ENCODE results near the gene NKX2-1. TPM values are rescaled to one million over a fixed set of nuclear protein-coding genes. Genes with fewer than 3 reads are reported as not detected.
A peak's percentile ranks its signal among the peaks of the same experiment; 100 is the strongest.

NKX2-1 gene
- total RNA-seq, 1 donor from 2014 or later: not detected

GRCh38 chr14:36522972-36523715 is 3.1 kb upstream of the NKX2-1 start:
- TF ChIP-seq CTCF (IDR thresholded peaks at IDR 0.05): no peak
- Histone ChIP-seq H3K27me3 (peaks cover 47% of the 10 kb centered on the region), H3K4me1 (peaks cover 6 to 28% of the 10 kb centered on the region in 2 donors), H3K36me3 (no peaks in the 10 kb centered on the region), H3K4me3 (no peak overlapping the region), H3K27ac (no peak overlapping the region), H3K9me3 (no peaks in the 10 kb centered on the region)
- no peak for DNase-seq (ENCODE audit: low spot score in 2 of 2)
- intact Hi-C loops (cut with DNase I): loop anchor here (10.0 kb wide), 1 partner anchor 1072 kb away; the partner anchor contains the start of genes FOXA1 and TTC6

- Histone ChIP-seq H3K4me3 (no peak overlapping the region), H3K27me3 (peaks cover 54% of the 10 kb centered on the region), H3K9me3 (no peaks in the 10 kb centered on the region), H3K36me3 (no peaks in the 10 kb centered on the region), H3K27ac (no peak overlapping the region), H3K4me1 (peaks cover 6 to 32% of the 10 kb centered on the region in 2 donors)
- TF ChIP-seq CTCF (IDR thresholded peaks at IDR 0.05): no peak
- no peak for DNase-seq (ENCODE audit: low spot score in 2 of 2)
- intact Hi-C loops (cut with DNase I): loop anchor here (10.0 kb wide), 1 partner anchor 1072 kb away; the partner anchor contains the start of genes FOXA1 and TTC6
Measured at GRCh38 chr14:36522347-36522971, 2.4 kb upstream of the NKX2-1 start.

GRCh38 chr14:36521598-36522345 is 1.7 kb upstream of the NKX2-1 start:
- Histone ChIP-seq H3K27ac (no peak overlapping the region), H3K9me3 (no peaks in the 10 kb centered on the region), H3K4me1 (peaks cover 6 to 32% of the 10 kb centered on the region in 2 donors), H3K36me3 (no peaks in the 10 kb centered on the region), H3K27me3 (peaks cover 55% of the 10 kb centered on the region), H3K4me3 (peak overlapping the region; percentile 48 to 52)
- TF ChIP-seq CTCF (IDR thresholded peaks at IDR 0.05): no peak
- intact Hi-C loops (cut with DNase I): loop anchor here (10.0 kb wide), 1 partner anchor 1073 kb away; the partner anchor contains the start of genes FOXA1 and TTC6
- DNase-seq (ENCODE audit: low spot score in 2 of 2): no peak

- Histone ChIP-seq H3K36me3 (no peaks in the 10 kb centered on the region), H3K27ac (no peak overlapping the region), H3K27me3 (peaks cover 54% of the 10 kb centered on the region), H3K9me3 (no peaks in the 10 kb centered on the region), H3K4me1 (peaks cover 6 to 32% of the 10 kb centered on the region in 2 donors), H3K4me3 (peak overlapping the region; percentile 48 to 52)
- DNase-seq (ENCODE audit: low spot score in 2 of 2): no peak
- intact Hi-C loops (cut with DNase I): loop anchor here (10.0 kb wide), 1 partner anchor 1074 kb away; the partner anchor contains the start of genes FOXA1 and TTC6
- peak in 2 of 3 experiments; percentile 6 to 13 for TF ChIP-seq CTCF (IDR thresholded peaks at IDR 0.05)
Measured at GRCh38 chr14:36520601-36521525, 831 bp upstream of the NKX2-1 start.

All from ascending aorta (tissue), 2 donors.